Activated CD4-positive, alpha-beta T cell treated with anti-CD3 and anti-CD28 coated beads, Interleukin-2, amount 50 U/mL, for 4 hours (primary cell): ENCODE data around the gene MYO15A.
"Not testable (repeated sequence)": the region's sequence is repeated elsewhere in the genome, so short reads cannot be mapped to it uniquely, and the experiment has no call there.

Source experiments
- DNase-seq, 2 experiments: peaks; one replicate each; pipeline ENCODE4 v3.0.0-alpha.2; 2020

Gene MYO15A

GRCh38 chr17:18185832-18186626 lies 77.5 kb downstream of the MYO15A start:
- DNase-seq: no peak

DNA sequence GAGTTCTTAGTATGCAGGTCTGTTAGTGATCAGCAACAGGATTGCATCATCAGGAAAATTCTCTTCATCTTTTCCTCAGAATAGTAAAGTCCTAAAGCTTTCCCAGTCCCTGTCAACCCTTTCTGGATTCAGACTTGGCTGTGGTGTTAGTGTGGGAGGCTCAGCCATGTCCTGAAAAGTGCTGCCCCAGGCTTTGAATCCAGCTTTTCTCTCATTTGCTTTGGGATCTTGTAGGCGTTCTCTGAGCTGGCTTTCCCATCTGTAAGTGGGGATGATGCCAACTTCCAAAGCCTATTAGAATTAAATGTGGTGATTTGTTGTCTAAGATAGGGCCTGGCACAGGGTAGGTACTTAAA lies 78.0 kb downstream of the MYO15A start:
- DNase-seq: no peak

DNA sequence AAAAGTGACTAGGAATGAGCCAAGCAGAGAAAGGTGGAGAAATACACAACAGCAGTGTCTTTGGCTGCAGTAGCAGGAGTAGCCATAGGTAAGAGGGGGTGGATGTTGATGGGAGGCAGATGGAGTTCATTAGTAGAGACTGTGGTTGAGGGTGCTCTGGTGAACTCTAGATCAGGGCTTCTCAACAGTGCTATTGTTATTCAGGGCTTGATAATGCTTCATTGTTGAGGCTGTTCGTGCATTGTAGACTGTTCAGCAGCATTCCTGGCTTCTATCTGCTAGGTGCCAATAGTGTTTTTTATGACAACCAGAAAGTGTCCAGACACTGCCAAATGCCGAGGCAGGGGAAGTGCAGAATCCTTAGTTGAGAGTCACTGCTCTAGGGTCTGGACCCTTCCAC lies 78.7 kb downstream of the MYO15A start:
- no peak for DNase-seq

GRCh38 chr17:18187821-18188761 lies 79.5 kb downstream of the MYO15A start:
- no peak for DNase-seq

DNA sequence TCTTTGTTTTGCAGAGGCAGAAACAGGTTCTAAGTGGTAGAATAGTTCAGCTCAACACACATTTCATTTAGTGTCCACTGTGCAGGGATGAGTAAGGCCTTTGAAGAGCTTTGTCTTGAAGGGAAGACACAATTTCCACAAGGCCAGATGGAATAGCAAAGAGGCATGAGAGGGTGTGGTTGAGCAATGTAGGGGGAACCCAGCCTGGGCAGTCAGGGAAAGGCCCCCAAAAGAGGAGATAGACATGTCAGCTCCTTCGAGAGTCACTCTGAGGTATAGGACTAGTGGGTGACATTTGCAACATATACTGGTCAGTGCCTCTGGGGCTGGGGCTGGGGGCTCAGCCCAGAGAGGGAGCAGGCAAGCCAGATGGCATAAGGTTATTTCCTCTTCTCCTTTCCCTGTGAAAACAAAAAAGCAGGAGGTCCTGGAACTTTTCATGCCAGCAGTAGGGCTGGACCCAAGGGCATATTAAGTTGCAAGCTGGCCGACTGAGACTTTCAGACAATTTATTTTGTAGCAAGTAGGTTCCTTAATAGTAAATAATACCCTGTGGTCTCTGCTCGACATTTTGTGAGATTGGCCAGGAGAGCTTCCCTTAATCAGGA lies 82.2 kb downstream of the MYO15A start:
- no peak for DNase-seq

GRCh38 chr17:18191236-18191667 lies 82.7 kb downstream of the MYO15A start:
- DNase-seq: no peak

DNA sequence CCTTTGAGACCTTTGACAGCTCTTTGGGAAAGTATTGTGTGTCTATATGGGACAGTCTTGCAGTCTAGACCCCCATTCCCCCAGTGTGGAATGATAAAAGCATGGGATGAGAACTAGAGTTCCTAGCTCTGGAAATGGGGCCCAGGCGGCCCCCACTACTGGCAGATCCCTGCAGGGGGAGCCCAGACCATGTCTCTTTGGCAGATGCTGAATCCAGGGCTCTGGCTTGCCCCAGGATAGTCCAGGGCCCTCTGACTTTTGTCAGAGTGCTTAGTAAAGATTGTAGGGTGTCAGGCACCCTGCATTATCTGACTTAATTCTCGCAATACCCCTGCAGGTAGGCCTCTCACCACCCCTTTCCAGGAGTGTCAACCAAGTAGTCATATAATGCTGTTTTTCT lies 83.4 kb downstream of the MYO15A start:
- no peak for DNase-seq

GRCh38 chr17:18194394-18194793 lies 85.8 kb downstream of the MYO15A start:
- no peak for DNase-seq

- DNase-seq: no peak
These were observed 86.2 kb downstream of the MYO15A start for GRCh38 chr17:18194804-18195203.

DNA sequence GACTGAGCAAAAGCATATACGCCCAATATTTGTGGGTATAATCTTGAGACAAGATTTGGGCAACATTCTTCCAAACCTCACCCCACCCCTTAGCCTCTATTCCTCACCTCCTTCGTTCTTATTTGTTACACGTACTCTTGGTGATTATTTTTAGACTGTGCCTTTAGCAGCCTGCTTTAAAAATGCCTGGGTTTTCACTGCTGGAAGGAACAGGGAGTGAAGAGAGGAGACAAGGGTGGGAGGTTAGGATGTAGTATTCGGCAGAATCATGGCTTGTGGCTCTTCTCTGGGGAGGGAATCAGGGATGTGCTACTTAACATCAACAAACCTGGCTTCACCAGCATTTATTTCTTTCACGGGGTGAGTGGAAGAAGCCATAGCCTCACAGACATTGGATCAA lies 86.7 kb downstream of the MYO15A start:
- no peak for DNase-seq

GRCh38 chr17:18197535-18198194 lies 89.1 kb downstream of the MYO15A start:
- no peak for DNase-seq

- DNase-seq: no peak
These were observed 90.0 kb downstream of the MYO15A start for GRCh38 chr17:18198530-18198929.

DNA sequence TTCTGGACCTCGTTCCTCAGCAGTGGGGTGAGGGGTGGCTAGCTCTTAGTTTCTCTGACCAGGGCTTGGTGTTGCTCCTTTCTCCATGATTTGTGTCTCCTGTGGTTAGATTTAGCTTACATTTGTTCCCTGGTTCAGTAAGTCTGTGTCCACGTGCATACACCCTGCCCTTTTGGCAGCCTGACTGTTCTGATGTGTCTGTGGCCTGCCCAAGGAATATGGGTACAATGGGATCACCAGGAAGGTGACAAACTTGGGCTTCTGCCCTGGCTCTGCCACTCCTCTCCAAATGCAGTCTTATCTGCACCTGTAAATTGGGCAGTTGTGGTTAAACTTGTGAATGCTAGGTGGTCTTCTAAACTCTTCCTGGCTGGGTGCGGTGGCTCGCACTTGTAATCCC lies 92.6 kb downstream of the MYO15A start:
- DNase-seq: no peak

DNA sequence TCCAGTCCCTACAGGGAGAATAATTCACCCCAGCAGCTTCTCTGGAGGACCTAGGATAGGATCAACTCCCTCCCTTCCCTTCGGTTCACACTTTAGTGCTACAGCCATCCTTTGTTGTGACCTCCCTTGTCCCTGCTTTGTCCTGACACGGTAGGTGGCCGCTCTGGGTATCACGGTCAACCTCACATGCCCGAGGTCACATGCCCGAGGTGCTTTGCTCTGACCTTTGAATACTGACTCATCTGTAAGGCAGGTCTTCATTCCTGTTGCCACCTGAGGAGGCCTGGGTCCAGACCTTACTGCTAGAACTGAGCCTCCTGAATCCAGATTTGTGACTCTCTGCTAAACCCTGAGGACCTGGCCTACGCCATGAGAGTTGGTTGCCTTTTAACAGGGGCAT lies 94.8 kb downstream of the MYO15A start:
- DNase-seq: no peak

DNA sequence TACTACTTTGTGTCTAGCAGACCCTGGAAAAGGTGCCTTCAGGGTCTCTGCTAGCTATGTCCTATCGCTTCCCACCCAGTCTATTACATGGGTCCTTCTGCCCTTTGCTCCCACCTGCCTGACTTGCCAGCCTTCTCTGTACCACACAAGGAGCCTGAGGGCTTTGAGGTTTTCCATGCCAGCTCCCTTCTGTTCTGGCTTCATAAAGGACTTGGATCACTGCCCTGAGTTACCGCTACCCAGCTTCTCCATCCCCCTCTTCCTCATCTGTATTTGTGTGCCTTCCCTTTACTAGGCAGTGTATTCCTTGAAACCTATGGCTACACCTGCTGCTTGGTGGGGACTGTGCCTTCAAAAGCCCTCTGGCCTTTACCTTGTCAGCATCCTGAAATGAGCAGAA lies 97.3 kb downstream of the MYO15A start:
- DNase-seq: no peak

DNA sequence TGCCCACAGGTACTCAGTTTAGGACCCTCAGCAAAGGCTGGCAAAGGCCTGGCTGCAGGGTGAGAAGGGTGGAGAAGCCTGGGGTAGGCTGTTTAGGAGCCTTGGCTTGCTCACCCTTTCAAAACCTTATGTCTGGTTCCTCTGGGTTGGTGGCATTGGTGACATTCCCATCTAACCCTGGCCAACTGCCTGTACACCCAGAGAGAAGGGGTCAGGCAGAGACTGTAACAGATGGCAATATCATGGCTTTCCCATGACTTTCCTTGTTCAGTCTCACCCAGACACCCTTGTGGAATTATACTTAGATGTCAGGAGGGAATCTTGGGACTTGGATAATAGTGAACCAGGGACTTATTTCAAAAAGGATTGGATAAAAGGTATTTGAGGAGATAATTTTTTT lies 98.4 kb downstream of the MYO15A start:
- DNase-seq: no peak

DNA sequence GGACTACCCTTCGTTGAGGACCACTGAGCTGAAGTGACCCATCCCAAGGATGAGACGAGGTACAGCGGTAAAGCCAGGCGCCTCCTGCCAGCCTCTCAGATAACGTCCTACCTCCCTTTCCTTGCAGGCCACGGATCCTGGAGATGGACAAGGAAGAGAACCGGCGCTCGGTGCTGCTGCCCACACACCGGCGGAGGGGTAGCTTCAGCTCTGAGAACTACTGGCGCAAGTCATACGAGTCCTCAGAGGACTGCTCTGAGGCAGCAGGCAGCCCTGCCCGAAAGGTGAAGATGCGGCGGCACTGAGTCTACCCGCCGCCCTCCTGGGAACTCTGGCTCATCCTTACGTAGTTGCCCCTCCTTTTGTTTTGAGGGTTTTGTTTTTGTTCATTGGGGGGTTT lies 99.5 kb downstream of the MYO15A start:
- DNase-seq: no peak

GRCh38 chr17:18213666-18214270 lies 105.2 kb downstream of the MYO15A start:
- no peak for DNase-seq

DNA sequence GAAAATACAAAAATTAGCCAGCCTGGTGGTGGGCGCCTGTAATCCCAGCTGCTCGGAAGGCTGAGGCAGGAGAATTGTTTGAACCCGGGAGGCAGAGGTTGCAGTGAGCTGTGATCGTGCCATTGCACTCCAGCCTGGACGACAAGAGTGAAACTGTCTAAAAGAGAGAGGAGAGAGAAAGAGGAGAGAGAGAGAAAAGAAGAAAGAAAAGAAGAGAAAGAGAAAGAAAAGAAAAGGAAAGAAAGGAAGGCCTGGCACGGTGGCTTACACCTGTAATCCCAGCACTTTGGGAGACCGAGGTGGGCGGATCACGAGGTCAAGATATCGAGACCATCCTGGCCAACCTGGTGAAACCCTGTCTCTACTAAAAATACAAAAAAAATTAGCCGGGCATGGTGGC lies 108.3 kb downstream of the MYO15A start:
- not testable (repeated sequence) for DNase-seq

DNA sequence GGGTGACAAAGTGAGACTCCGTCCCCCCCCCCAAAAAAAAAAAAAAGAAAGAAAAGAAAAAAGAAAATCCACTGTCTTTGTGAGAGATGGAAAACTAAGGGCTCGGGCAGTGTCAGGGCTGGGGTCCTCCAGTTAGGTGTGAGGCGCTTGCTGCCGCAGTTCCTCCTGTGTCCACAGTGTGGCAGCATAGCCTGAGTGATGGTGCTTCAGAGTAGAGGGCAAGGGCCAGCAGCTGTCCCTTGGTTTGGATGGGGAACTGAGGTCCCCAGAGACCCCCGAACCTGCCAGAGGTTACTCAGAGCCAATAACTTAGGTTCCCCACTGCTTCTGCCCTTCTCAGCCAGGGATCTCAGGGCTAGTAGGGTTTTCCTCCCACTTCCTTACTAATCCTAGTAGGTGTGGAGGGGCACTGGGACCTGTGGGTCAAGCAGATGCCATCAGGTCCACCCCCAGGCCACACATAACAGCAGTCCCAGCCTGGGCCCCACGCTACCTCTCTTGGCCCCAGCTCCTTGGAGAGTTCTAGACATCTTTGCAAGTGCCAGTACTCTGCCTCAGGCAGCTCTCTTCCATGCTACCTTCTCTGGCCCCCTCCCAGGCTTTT lies 109.0 kb downstream of the MYO15A start:
- peak; percentile 65 to 69 for DNase-seq

GRCh38 chr17:18218756-18219415 lies 110.3 kb downstream of the MYO15A start:
- DNase-seq: no peak

- no peak for DNase-seq
These were observed 115.5 kb downstream of the MYO15A start for GRCh38 chr17:18224053-18224386.
